ENCODE measurements around the gene PADI6. TPM values are rescaled to one million over a fixed set of nuclear protein-coding genes. Genes with fewer than 3 reads are reported as not detected.

Gene PADI6
- total and polyA plus RNA-seq, 2 donors (not counting 1 experiment from before 2014, with no cell fraction given) = 0.04 TPM; not detected in 1

DNA sequence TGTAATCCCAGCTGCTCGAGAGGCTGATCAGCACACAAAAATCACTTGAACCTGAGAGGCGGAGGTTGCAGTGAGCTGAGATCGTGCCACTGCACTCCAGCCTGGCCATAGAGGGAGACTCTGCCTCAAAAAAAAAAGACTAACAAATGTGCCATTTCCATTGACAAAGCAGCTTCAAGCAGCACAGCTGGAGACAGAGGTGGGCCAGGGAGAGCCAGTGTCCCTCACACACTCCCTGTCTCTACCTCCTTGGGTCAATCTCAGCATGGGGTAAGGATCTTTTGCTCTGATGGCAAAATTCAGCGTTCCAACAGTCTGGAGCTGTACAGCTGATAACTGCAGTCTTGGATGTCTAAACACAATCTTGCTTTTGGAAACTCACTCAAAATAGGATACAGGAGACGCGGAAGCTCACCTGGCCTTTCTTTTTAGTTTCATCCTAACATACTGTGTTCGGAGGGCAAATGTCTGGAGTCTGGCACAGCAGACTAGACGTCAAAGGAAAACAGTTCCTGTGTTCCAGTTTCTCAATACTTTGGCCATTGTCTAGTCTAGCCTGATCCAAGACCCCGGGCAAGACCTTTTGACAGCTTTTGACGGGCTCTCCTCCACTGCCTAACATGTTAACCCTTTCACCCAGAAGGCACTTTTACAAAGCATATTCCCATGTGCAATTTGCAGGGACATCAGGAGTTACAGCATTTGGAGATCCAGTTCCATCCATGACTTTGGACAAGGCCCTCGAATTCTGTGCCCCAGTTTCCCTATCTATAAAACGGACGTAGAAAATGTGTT is 64.6 kb downstream of the PADI6 start:
- H3K4me2 ChIP-seq (replicated peaks; ENCODE audit: low read depth, low read length, poor library complexity, severe bottlenecking) = peak overlapping the region; percentile 95
- DNase-seq = no peak
- intact Hi-C loops (cut with micrococcal nuclease) = loop anchor here (10.0 kb wide), 1 partner anchor 198 kb away; no protein-coding TSS in a partner anchor
- peak overlapping the region in 4 of 5 experiments; percentile 55 to 97 (median 76) for H3K4me3 ChIP-seq (ENCODE audit: control extremely low read depth in 1 of 5, extremely low read depth in 1 of 5, insufficient read depth in 1 of 5, low read depth in 2 of 5, low read length in 4 of 5)
- Mint-ChIP-seq H3K27me3 (peaks cover 8% of the 10 kb centered on the region), H3K9me3 (ENCODE audit: insufficient read depth) (no peaks in the 10 kb centered on the region), H3K4me3 (peak overlapping the region; percentile 74), H3K4me1 (peaks cover 58% of the 10 kb centered on the region), H3K27ac (peak overlapping the region; percentile 83)
- peak overlapping the region; percentile 94 for H3K9ac ChIP-seq (ENCODE audit: low read length)
- H4K20me1 ChIP-seq (ENCODE audit: control insufficient read depth, insufficient read depth, low read length, poor library complexity, severe bottlenecking) = peaks cover 72% of the 10 kb centered on the region
- CTCF ChIA-PET = interaction anchor here (0.9 to 1.0 kb wide), 3 partner anchors 12 to 136 kb away, joined by 3 read pairs; no protein-coding TSS in a partner anchor
- WGBS (ENCODE audit: insufficient coverage) = 81% methylated on average over 11 of the region's 13 CpGs
- no peak for ATAC-seq (ENCODE audit: low read depth)
- H2AFZ ChIP-seq (ENCODE audit: insufficient read depth, low read depth, low read length, poor library complexity, severe bottlenecking) = peak overlapping the region; percentile 64
- H3K36me3 ChIP-seq (replicated peaks in 1 of 2; ENCODE audit: control extremely low read depth in 1 of 2, control insufficient read depth in 1 of 2, extremely low read depth in 1 of 2, insufficient read depth in 2 of 2, low read length in 1 of 2) = peaks cover 0 to 20% of the 10 kb centered on the region in 2 experiments
- POLR2A ChIA-PET = interaction anchor here (0.6 kb wide), 1 partner anchor 8 kb away, joined by 4 read pairs; no protein-coding TSS in a partner anchor
- TF ChIP-seq EZH2 (IDR thresholded peaks at IDR 0.05; ENCODE audit: borderline replicate concordance, insufficient read depth, low read depth, low read length, poor library complexity, severe bottlenecking) = no peak
- TF ChIP-seq, protein P1, sequence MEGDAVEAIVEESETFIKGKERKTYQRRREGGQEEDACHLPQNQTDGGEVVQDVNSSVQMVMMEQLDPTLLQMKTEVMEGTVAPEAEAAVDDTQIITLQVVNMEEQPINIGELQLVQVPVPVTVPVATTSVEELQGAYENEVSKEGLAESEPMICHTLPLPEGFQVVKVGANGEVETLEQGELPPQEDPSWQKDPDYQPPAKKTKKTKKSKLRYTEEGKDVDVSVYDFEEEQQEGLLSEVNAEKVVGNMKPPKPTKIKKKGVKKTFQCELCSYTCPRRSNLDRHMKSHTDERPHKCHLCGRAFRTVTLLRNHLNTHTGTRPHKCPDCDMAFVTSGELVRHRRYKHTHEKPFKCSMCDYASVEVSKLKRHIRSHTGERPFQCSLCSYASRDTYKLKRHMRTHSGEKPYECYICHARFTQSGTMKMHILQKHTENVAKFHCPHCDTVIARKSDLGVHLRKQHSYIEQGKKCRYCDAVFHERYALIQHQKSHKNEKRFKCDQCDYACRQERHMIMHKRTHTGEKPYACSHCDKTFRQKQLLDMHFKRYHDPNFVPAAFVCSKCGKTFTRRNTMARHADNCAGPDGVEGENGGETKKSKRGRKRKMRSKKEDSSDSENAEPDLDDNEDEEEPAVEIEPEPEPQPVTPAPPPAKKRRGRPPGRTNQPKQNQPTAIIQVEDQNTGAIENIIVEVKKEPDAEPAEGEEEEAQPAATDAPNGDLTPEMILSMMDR (IDR thresholded peaks at IDR 0.05) = no peak
- peak overlapping the region; percentile 34 to 66 for H3K27ac ChIP-seq (ENCODE audit: low read length in 2 of 2)
- H3K79me2 ChIP-seq (ENCODE audit: control insufficient read depth, insufficient read depth, low read length) = peaks cover 64% of the 10 kb centered on the region
- H3K9me3 ChIP-seq (ENCODE audit: control extremely low read depth in 1 of 3, control insufficient read depth in 2 of 3, insufficient read depth in 1 of 3, low read length in 2 of 3) = no peaks in the 10 kb centered on the region
- peaks cover 38 to 59% of the 10 kb centered on the region in 2 donors for H3K4me1 ChIP-seq (ENCODE audit: control insufficient read depth in 2 of 2, insufficient read depth in 2 of 2, low read length in 2 of 2)
- peaks cover 0 to 6% (median 0%) of the 10 kb centered on the region in 4 experiments for H3K27me3 ChIP-seq (replicated peaks in 1 of 4; ENCODE audit: control extremely low read depth in 1 of 4, control insufficient read depth in 3 of 4, insufficient read depth in 4 of 4, low read length in 3 of 4)

DNA sequence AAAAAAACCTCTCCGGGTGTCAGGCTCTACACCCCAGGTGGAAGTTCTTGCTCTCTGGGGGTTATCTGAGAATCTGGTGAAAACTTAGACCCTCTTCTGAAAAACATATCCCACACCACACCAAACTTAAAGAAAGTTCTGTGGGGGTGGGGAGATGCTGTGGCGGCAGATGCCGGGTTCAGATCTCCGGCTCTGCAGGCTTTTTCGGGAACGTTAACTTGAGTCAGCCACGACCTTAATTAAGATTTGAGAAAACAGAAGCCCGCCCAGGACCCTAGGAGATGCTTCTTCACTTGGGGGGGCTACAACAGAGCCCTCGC is 65.2 kb downstream of the PADI6 start:
- peak overlapping the region; percentile 13 to 97 (median 60) for H3K4me3 ChIP-seq (ENCODE audit: control extremely low read depth in 1 of 5, extremely low read depth in 1 of 5, insufficient read depth in 1 of 5, low read depth in 2 of 5, low read length in 4 of 5)
- H4K20me1 ChIP-seq (ENCODE audit: control insufficient read depth, insufficient read depth, low read length, poor library complexity, severe bottlenecking) = peaks cover 66% of the 10 kb centered on the region
- peak overlapping the region; percentile 94 for H3K9ac ChIP-seq (ENCODE audit: low read length)
- peak overlapping the region; percentile 64 for H2AFZ ChIP-seq (ENCODE audit: insufficient read depth, low read depth, low read length, poor library complexity, severe bottlenecking)
- ChIA-PET CTCF (no interaction called here), POLR2A (no interaction called here)
- no peak for TF ChIP-seq EZH2 (IDR thresholded peaks at IDR 0.05; ENCODE audit: borderline replicate concordance, insufficient read depth, low read depth, low read length, poor library complexity, severe bottlenecking)
- ATAC-seq (ENCODE audit: low read depth) (no peak), DNase-seq (no peak)
- intact Hi-C loops (cut with micrococcal nuclease) = loop anchor here (10.0 kb wide), 1 partner anchor 198 kb away; no protein-coding TSS in a partner anchor
- Mint-ChIP-seq H3K4me3 (peak overlapping the region; percentile 74), H3K27ac (peak overlapping the region; percentile 83), H3K4me1 (peaks cover 51% of the 10 kb centered on the region), H3K9me3 (ENCODE audit: insufficient read depth) (no peaks in the 10 kb centered on the region), H3K27me3 (peaks cover 12% of the 10 kb centered on the region)
- peaks cover 31 to 52% of the 10 kb centered on the region in 2 donors for H3K4me1 ChIP-seq (ENCODE audit: control insufficient read depth in 2 of 2, insufficient read depth in 2 of 2, low read length in 2 of 2)
- no peaks in the 10 kb centered on the region for H3K9me3 ChIP-seq (ENCODE audit: control extremely low read depth in 1 of 3, control insufficient read depth in 2 of 3, insufficient read depth in 1 of 3, low read length in 2 of 3)
- peak overlapping the region; percentile 34 to 66 for H3K27ac ChIP-seq (ENCODE audit: low read length in 2 of 2)
- WGBS (ENCODE audit: insufficient coverage) = under 1% methylated on average over 8 of the region's 9 CpGs
- peaks cover 59% of the 10 kb centered on the region for H3K79me2 ChIP-seq (ENCODE audit: control insufficient read depth, insufficient read depth, low read length)
- H3K4me2 ChIP-seq (replicated peaks; ENCODE audit: low read depth, low read length, poor library complexity, severe bottlenecking) = peak overlapping the region; percentile 95
- H3K27me3 ChIP-seq (replicated peaks in 1 of 4; ENCODE audit: control extremely low read depth in 1 of 4, control insufficient read depth in 3 of 4, insufficient read depth in 4 of 4, low read length in 3 of 4) = peaks cover 0 to 7% (median under 1%) of the 10 kb centered on the region in 4 experiments
- peaks cover 0 to 20% of the 10 kb centered on the region in 2 experiments for H3K36me3 ChIP-seq (replicated peaks in 1 of 2; ENCODE audit: control extremely low read depth in 1 of 2, control insufficient read depth in 1 of 2, extremely low read depth in 1 of 2, insufficient read depth in 2 of 2, low read length in 1 of 2)

Measured in B cell (primary cell).